WERI-Rb-1 (cell line): ENCODE measurements around the gene HMGXB3.
"Not testable (repeated sequence)": the region's sequence is repeated elsewhere in the genome, so short reads cannot be mapped to it uniquely, and the experiment has no call there.

Source experiments
- DNase-seq: peaks from one replicate; pipeline ENCODE4 v3.0.0-alpha.2; 2020
- H3K27ac ChIP-seq: fragments of 250-450 bp; sonication (Bioruptor Pico); 2 replicates; pipeline ENCODE4 v1.5.1; 2020; ENCODE audit warnings: mild to moderate bottlenecking, moderate library complexity
- H3K27me3 ChIP-seq: fragments of 250-450 bp; sonication (Bioruptor Pico); 2 replicates; pipeline ENCODE4 v1.5.1; 2021; ENCODE audit warnings: mild to moderate bottlenecking, low read depth, moderate library complexity; ENCODE audit not compliant: insufficient read depth, severe bottlenecking
- H3K36me3 ChIP-seq: fragments of 250-450 bp; sonication (Bioruptor Pico); 2 replicates; pipeline ENCODE4 v1.5.1; 2020; ENCODE audit warnings: mild to moderate bottlenecking, moderate library complexity
- H3K4me3 ChIP-seq: 2 replicates; pipeline ENCODE4 v1.5.1; 2011; ENCODE audit warnings: low read depth, mild to moderate bottlenecking, control low read depth, low read length
- H3K9me3 ChIP-seq: fragments of 250-450 bp; sonication (Bioruptor Pico); 2 replicates; pipeline ENCODE4 v1.5.1; 2021; ENCODE audit warnings: mild to moderate bottlenecking, moderate library complexity; ENCODE audit not compliant: severe bottlenecking
- CTCF ChIP-seq: IDR thresholded peaks from 2 replicates; pipeline ENCODE4 v1.5.1; 2011; ENCODE audit warnings: low read depth, mild to moderate bottlenecking, control low read depth, inconsistent platforms, low read length

The HMGXB3 gene

GRCh38 chr5:150079909-150080461, 79.4 kb downstream of the HMGXB3 start:
- no peak for DNase-seq
- no peak overlapping the region for H3K4me3 ChIP-seq
- H3K27ac ChIP-seq, result no peak overlapping the region
- no peaks in the 10 kb centered on the region for H3K9me3 ChIP-seq
- no peaks in the 10 kb centered on the region for H3K27me3 ChIP-seq
- no peak for TF ChIP-seq CTCF
- no peaks in the 10 kb centered on the region for H3K36me3 ChIP-seq

GRCh38 chr5:150080696-150081435, 80.3 kb downstream of the HMGXB3 start:
- Histone ChIP-seq H3K4me3 (no peak overlapping the region), H3K9me3 (no peaks in the 10 kb centered on the region), H3K36me3 (no peaks in the 10 kb centered on the region), H3K27me3 (no peaks in the 10 kb centered on the region), H3K27ac (no peak overlapping the region)
- DNase-seq, result no peak
- no peak for TF ChIP-seq CTCF

- Histone ChIP-seq H3K27ac (no peak overlapping the region), H3K36me3 (no peaks in the 10 kb centered on the region), H3K9me3 (no peaks in the 10 kb centered on the region), H3K4me3 (no peak overlapping the region), H3K27me3 (no peaks in the 10 kb centered on the region)
- no peak for DNase-seq
- no peak for TF ChIP-seq CTCF
These were observed 81.2 kb downstream of the HMGXB3 start for GRCh38 chr5:150081541-150082283.

- no peak overlapping the region for H3K27ac ChIP-seq
- no peaks in the 10 kb centered on the region for H3K27me3 ChIP-seq
- H3K9me3 ChIP-seq, result no peaks in the 10 kb centered on the region
- no peak for TF ChIP-seq CTCF
- H3K4me3 ChIP-seq, result no peak overlapping the region
- no peak for DNase-seq
- no peaks in the 10 kb centered on the region for H3K36me3 ChIP-seq
These were observed 81.8 kb downstream of the HMGXB3 start for GRCh38 chr5:150082374-150082773.

GRCh38 chr5:150082889-150083288, 82.3 kb downstream of the HMGXB3 start:
- Histone ChIP-seq H3K9me3 (no peaks in the 10 kb centered on the region), H3K27me3 (no peaks in the 10 kb centered on the region), H3K27ac (no peak overlapping the region), H3K36me3 (no peaks in the 10 kb centered on the region), H3K4me3 (no peak overlapping the region)
- no peak for DNase-seq
- no peak for TF ChIP-seq CTCF

GRCh38 chr5:150084754-150085153, 84.2 kb downstream of the HMGXB3 start:
- H3K4me3 ChIP-seq, H3K36me3 ChIP-seq, H3K27me3 ChIP-seq, H3K27ac ChIP-seq, H3K9me3 ChIP-seq, DNase-seq: not testable (repeated sequence)
